Heart right ventricle (tissue), 16 donors: ENCODE measurements around the gene PPIF. TPM values are rescaled to one million over a fixed set of nuclear protein-coding genes. Genes with fewer than 3 reads are reported as not detected.

Source experiments
- ATAC-seq, 8 donors: fragments of 200-7000 bp; cut with Tn5 transposase; one replicate each; pipeline ENCODE4 v1.9.1; 2020; ENCODE audit warnings: mild to moderate bottlenecking in 8 of 8, moderate library complexity in 8 of 8, moderate number of reproducible peaks in 1 of 8
- DNase-seq, 2 donors: peaks; one replicate each; pipeline ENCODE4 v3.0.0-alpha.2; 2020
- H3K27ac ChIP-seq, 10 donors: fragments of 200-600 bp; sonication (generic) in 2 of 10; one replicate each; pipeline versions ENCODE4 v1.5.0 to v1.8.0; 2020 to 2022; ENCODE audit warnings: mild to moderate bottlenecking in 3 of 10
- H3K27me3 ChIP-seq, 7 donors: fragments of 200-600 bp; one replicate each; pipeline ENCODE4 v1.8.0; 2021 to 2022; ENCODE audit warnings: mild to moderate bottlenecking in 2 of 7
- H3K36me3 ChIP-seq, 9 donors: fragments of 200-600 bp; sonication (generic) in 1 of 9; one replicate each; pipeline versions ENCODE4 v1.5.0 to v1.8.0; 2020 to 2022; ENCODE audit warnings: mild to moderate bottlenecking in 2 of 9
- H3K4me1 ChIP-seq, 9 donors: fragments of 200-600 bp; sonication (generic) in 1 of 9; one replicate each; pipeline versions ENCODE4 v1.5.0 to v1.8.0; 2020 to 2022; ENCODE audit warnings: mild to moderate bottlenecking in 4 of 9
- H3K4me3 ChIP-seq, 10 donors: fragments of 200-600 bp; sonication (generic) in 2 of 10; one replicate each; pipeline versions ENCODE4 v1.5.0 to v1.8.0; 2020 to 2022; ENCODE audit warnings: mild to moderate bottlenecking in 7 of 10, moderate library complexity in 2 of 10
- H3K9me3 ChIP-seq, 11 donors: fragments of 200-600 bp in 10 of 11; sonication (generic) in 2 of 11; one replicate each; pipeline versions ENCODE4 v1.5.0 to v1.8.0; 2013 to 2022; ENCODE audit warnings: mild to moderate bottlenecking in 2 of 11, control low read depth in 1 of 11, moderate library complexity in 1 of 11
- CTCF ChIP-seq, 9 donors: fragments of 200-600 bp; sonication (generic) in 2 of 9; IDR thresholded peaks; one replicate each; pipeline versions ENCODE4 v1.5.0 to v1.8.0; 2021 to 2022; ENCODE audit warnings: antibody characterized with exemption in 9 of 9, mild to moderate bottlenecking in 5 of 9, moderate library complexity in 1 of 9
- WGBS, 2 donors: extraction: QIAGEN DNeasy Blood & Tissue Kit; methylation state at CpG; one replicate each; pipeline ENCODE4 v1.1.7; 2013; ENCODE audit warnings: inconsistent platforms in 1 of 2; 5-methylcytosine and 5-hydroxymethylcytosine counted together
- intact Hi-C, 10 donors: fragments of 100-400 bp; cut with DNase I; formaldehyde crosslinking; loops; one replicate each; pipeline versions ENCODE4 v1.11.1 to v1.14.2; 2022
- polyA plus RNA-seq, 2 donors: library from polyadenylated mRNA; stranded (reverse); fragments of 200-250 nt; gene quantifications; one replicate each; pipeline ENCODE4 v1.2.3, GENCODE V29; 2013
- total RNA-seq, 10 donors: library from RNA; stranded (reverse); fragmentation: NEBNext Ultra II Directional in 3 of 10; extraction: Animal tissue kit (Norgen Biotek cat#: 25700) in 3 of 10; gene quantifications; one replicate each; pipeline versions ENCODE4 v1.2.1 to v1.2.4, GENCODE V29; 2021 to 2023
- donor health status: Arrhythmogenic right ventricular cardiomyopathy.
- donor health status: ischemic (EF 13 %, LVEDD 7.1; RV severe dilation, severe dysfunction).
- donor health status: healthy with polysubstance abuse.
- donor health status: DM: no; HTN: yes; CAD: no.
- donor health status: DM: no; HTN: no; CAD: no.
- donor health status: ischemic (EF 25% LVEDD 6.9; RV normal size, moderate dysfunction).
- donor health status: ischemic (EF 25% LVEDD 5.7; RV mildly dilated, moderate dysfunction).
- donor health status: healthy.
- donor health status: DM: yes; HTN: yes; CAD: no.
- donor health status: Ischemic cardiomyopathy.
- donor health status: ischemic (EF 35%, LVEDD 5.7; RV mildly dilated, moderate dysfunction).
- donor health status: nonischemic (EF 11% LVEDD 7.7; RV severe dilation, severe dysfunction).
- donor health status: DM: yes; HTN: yes; CAD: no.
- donor health status: PGD.
- donor health status: ischemic (EF 29% LVEDD 5.4; RV normal size, mild dysfunction).
- donor health status: nonischemic (EF 23%, LVEDD 6.1; RV moderate dilation, normal function).

PPIF gene
- total and polyA plus RNA-seq, 12 donors, result 44.3 to 205 (median 146) TPM

GRCh38 chr10:79379512-79380124 lies 32.3 kb downstream of the PPIF start:
- peak overlapping the region in 9 of 10 donors; percentile 22 to 77 (median 73) for H3K27ac ChIP-seq
- DNase-seq (peak in 1 of 2 donors; percentile 58), ATAC-seq (peak; percentile 12 to 49 (median 34))
- H3K4me1 ChIP-seq, result peaks cover 36 to 54% (median 45%) of the 10 kb centered on the region in 9 donors
- H3K4me3 ChIP-seq, result no peak overlapping the region
- 24 to 26% methylated on average over 9 of the region's 9 CpGs for WGBS, 2 donors
- H3K27me3 ChIP-seq, result no peaks in the 10 kb centered on the region
- no peaks in the 10 kb centered on the region for H3K9me3 ChIP-seq
- intact Hi-C loops, result loop anchor here in 5 of 10 donors (5.0 to 10.0 kb wide), 4 partner anchors 68 to 225 kb away; partner anchors contain the start of gene ZCCHC24 (in 1 of the 5)
- TF ChIP-seq CTCF (IDR thresholded peaks at IDR 0.05), result no peak
- H3K36me3 ChIP-seq, result peaks cover 0 to 13% (median 0%) of the 10 kb centered on the region in 9 donors

- TF ChIP-seq CTCF (IDR thresholded peaks at IDR 0.05), result no peak
- Histone ChIP-seq H3K9me3 (no peaks in the 10 kb centered on the region), H3K4me1 (peaks cover 31 to 47% (median 40%) of the 10 kb centered on the region in 9 donors), H3K4me3 (no peak overlapping the region), H3K27me3 (no peaks in the 10 kb centered on the region), H3K36me3 (peaks cover 0 to 21% (median 0%) of the 10 kb centered on the region in 9 donors), H3K27ac (peak overlapping the region; percentile 43 to 78 (median 74))
- peak; percentile 36 to 68 (median 55) for ATAC-seq
- intact Hi-C loops, result loop anchor here in 1 of 10 donors (5.0 kb wide), 1 partner anchor 107 kb away; no protein-coding TSS in a partner anchor
- DNase-seq, result no peak
- 58 to 60% methylated on average over 14 of the region's 14 CpGs for WGBS, 2 donors
These were observed 33.1 kb downstream of the PPIF start for GRCh38 chr10:79380125-79380945.

GRCh38 chr10:79380946-79381721 lies 33.9 kb downstream of the PPIF start:
- no peaks in the 10 kb centered on the region for H3K27me3 ChIP-seq
- TF ChIP-seq CTCF (IDR thresholded peaks at IDR 0.05), result no peak
- peak in 5 of 8 donors; percentile 6 to 24 (median 10) for ATAC-seq
- no peaks in the 10 kb centered on the region for H3K9me3 ChIP-seq
- WGBS, 2 donors, result 60 to 70% methylated on average over 9 of the region's 9 CpGs
- intact Hi-C loops, result loop anchor here in 1 of 10 donors (5.0 kb wide), 1 partner anchor 106 kb away; no protein-coding TSS in a partner anchor
- DNase-seq, result no peak
- peak overlapping the region; percentile 43 to 78 (median 74) for H3K27ac ChIP-seq
- peaks cover 31 to 43% (median 40%) of the 10 kb centered on the region in 9 donors for H3K4me1 ChIP-seq
- H3K36me3 ChIP-seq, result peaks cover 0 to 29% (median 6%) of the 10 kb centered on the region in 9 donors
- no peak overlapping the region for H3K4me3 ChIP-seq
